T-helper 1 cell treated with Interleukin-12 subunit alpha and Interleukin-12 subunit beta and Interleukin-4 antibody, amounts not matched to agents 30 μg/mL and 1 μg/mL, for 36 hours (primary cell): ENCODE results near the gene KCNH1.

Source experiments
- H3K27ac Mint-ChIP-seq: one replicate; pipeline ENCODE4 v1.8.0; 2021; ENCODE audit warnings: mild to moderate bottlenecking, mixed read lengths
- H3K27me3 Mint-ChIP-seq: one replicate; pipeline ENCODE4 v1.8.0; 2021; ENCODE audit warnings: low read depth, mixed read lengths
- H3K36me3 Mint-ChIP-seq: one replicate; pipeline ENCODE4 v1.8.0; 2021; ENCODE audit warnings: low read depth, mixed read lengths
- H3K4me1 Mint-ChIP-seq: one replicate; pipeline ENCODE4 v1.8.0; 2021; ENCODE audit warnings: low read depth, mixed read lengths
- H3K4me3 Mint-ChIP-seq: one replicate; pipeline ENCODE4 v1.8.0; 2021; ENCODE audit warnings: mild to moderate bottlenecking, moderate library complexity, mixed read lengths
- H3K9me3 Mint-ChIP-seq: one replicate; pipeline ENCODE4 v1.8.0; 2021; ENCODE audit warnings: mixed read lengths

Gene KCNH1

DNA sequence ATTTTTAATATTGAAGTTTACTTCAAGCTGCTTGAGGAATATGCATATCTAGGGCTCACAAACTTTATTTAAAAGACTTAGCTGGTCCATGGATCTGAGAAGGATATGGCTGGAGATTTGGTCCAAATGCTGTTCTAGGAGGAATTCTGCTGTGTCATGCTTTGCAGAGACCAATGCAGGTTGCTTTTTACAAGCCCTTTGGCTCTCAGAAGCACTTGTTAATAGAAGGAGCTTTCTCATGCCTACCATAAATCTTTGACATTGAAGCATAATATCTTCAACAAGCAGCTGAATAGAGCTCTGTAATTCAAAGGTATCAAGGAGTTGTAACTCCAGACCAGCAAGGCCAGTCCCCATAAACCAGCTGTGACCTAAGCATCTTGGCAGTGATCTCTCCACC lies 506.2 kb downstream of the KCNH1 start:
- H3K4me3 Mint-ChIP-seq, result no peak overlapping the region

More for the DNA sequence above, 506.2 kb downstream of the KCNH1 start:
- H3K4me1 Mint-ChIP-seq, result no peaks in the 10 kb centered on the region
- H3K36me3 Mint-ChIP-seq, result no peaks in the 10 kb centered on the region
- no peak overlapping the region for H3K27ac Mint-ChIP-seq
- no peaks in the 10 kb centered on the region for H3K27me3 Mint-ChIP-seq
- H3K9me3 Mint-ChIP-seq, result no peaks in the 10 kb centered on the region
